Amygdala (tissue), 56 donors: Measurements from ENCODE around the gene PTGS1.

Source experiments
- DNase-seq, 56 donors: peaks; one replicate each; lab custom pipeline; 2025; lab: John Stamatoyannopoulos, UW

Gene PTGS1

DNA sequence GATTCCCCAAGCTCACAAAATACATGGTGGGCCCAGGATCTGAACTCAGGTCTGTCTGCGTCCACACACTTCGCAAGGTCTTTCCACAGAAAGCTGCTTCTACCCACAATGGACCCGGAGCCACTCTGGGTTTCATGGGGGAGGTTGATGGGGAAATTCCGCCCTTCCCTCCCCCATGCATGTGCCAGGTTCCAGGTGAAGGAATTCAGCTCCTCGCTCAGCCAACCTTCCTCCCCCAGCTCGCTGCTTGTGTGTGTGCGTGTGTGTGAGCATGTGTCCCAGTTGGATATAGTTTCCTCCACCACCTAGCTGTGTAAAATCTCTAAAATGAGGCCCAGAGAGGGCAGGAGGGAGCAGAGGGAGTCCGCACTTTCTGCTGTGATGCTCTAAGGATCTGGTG lies 1.0 kb downstream of the PTGS1 start:
- no peak for DNase-seq

DNA sequence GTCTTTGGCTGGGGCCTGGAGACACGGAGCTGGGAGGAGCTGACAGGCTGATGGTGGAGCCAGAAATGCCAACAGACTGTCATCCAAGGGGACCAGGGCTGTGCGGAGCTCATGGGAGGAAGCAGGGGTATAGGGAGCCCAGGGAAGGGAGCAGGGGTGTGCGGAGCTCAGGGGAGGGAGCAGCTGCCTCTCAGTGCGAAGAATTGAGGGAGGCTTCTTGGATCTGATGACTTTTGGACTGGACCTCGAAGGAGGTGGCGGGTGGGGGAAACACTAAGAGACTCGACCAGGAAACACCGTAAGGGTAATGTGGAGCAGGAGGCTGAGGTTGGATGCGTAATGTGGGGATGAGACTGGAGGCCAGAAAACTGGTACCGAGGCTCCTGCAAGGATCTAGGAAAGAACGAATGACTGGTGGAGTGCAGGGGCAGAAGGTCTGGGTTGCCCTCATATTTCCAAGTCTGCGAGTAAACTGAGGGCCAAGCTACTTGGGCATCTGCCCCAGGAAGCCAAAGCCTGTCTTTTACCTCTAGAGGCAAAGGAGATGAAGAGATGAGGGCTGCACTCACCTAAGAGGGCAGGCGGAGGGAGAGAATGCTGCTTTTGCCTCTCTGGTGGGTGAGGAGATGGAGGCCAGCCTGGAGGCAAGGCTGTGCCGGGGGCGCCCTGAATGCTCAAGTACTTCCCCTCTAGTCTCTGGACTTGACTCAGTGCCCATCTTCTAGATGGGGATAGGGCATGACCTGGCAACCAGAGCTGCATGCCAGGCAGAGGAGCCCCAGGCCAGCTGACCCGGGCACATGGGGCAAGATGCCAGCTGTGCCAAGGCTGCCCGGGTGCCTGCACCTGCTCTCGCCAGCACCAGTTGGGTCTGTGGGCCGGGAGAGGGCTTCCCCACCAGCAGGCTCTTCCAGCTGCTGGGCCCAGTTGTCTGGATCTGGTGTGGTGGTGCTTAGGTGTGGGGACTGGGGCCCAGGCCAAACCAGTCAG lies 2.3 kb downstream of the PTGS1 start:
- DNase-seq: no peak

DNA sequence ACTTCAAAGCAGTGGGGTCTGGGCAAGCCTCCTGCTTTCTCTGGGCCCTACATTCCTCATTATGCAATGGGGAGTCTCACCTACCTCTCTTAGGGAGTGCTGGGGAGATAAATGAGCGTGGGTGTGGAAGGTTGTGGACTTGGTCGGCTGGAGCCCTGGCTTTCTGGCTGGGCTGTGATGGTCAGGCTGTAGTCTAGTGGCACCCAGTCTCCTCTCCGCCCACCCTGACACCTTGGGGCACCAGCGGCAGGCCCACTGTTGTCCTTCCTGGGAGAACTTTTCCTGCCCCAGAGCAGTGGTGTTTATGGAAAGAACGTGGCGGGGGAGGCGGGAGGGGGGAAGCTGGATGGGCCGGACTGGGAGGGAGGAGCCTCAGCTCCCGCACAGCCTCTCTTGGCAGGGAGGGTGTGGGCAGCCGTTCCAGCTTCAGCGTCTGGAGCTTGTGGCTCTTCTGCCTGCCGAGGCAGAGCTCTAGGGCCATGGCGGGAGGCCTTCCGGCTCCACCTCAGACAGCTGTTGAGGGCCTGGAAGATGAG lies 4.1 kb downstream of the PTGS1 start:
- DNase-seq: peak in 8 of 56 donors; percentile 7 to 22 (median 16)

DNA sequence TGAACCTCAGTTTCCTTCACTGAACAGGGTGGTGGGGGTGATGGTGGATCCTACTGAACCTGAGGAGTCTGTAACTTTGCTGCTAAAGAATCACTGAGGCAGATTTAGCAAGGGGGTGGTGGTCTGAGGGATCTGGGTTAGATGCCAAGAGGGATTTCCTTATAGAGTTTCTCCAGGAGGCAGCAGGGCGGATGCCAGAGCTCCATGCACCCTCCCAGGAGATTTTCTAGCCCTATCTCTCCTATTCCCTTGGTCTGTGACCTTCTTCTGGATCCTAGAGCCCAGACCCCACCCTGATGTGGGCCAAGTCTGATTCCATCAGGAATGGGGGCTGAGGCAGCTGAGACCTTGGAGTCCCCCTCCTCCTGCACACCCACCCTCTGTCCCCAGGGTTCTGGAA lies 6.0 kb downstream of the PTGS1 start:
- DNase-seq: no peak

DNA sequence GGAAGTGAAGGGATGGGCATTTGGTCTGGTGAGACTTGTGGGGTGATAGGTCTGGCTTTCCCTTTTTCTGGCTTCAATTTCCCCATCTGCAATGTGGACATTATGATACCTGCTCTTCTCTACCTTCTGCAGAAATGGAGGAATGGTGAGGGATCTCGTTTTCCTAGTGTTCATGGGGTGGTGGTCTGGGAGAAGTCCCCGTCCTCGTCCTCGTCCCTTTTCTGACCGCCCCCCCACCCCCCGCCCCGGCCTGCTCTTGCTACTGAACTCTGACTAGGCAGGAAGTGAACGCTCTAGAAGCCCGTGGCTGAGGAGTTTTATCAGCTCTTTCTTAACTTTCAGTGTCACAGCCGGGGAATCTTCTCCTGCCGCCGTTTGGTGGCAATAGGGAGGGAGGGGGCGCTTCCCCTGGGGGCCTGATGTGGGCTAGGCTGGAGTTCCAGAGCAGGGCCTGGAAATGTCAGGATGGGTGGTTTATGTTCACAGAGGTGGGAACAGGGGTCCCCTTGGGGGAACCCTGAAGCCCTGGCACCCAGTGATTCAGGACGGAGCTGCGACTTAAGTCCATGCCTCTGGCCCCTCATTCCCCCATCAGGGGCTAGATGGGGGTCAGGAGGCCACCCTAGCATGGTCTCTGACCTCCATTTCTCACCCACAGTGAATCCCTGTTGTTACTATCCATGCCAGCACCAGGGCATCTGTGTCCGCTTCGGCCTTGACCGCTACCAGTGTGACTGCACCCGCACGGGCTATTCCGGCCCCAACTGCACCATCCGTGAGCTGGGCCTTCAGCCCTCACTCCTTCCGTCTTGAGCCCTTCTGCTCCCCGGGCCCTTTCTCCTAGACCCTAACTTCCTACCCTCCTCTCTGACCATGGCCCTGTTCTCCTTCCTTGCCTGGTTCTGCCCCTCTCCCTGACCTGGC lies 6.7 kb downstream of the PTGS1 start:
- no peak for DNase-seq

DNA sequence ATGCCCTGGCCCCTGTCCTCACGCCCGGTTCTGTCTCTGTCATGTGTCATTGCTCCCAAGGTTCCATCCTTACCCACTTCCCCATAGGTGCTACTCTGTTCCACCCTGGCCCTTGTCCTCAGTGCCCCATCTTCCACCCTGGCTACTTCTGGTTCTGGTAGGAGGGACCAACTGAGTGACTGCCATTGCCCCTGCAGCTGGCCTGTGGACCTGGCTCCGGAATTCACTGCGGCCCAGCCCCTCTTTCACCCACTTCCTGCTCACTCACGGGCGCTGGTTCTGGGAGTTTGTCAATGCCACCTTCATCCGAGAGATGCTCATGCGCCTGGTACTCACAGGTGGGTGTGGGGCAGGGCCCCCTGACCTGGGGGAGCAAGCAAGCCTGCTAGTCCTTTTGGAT lies 7.4 kb downstream of the PTGS1 start:
- DNase-seq: no peak

DNA sequence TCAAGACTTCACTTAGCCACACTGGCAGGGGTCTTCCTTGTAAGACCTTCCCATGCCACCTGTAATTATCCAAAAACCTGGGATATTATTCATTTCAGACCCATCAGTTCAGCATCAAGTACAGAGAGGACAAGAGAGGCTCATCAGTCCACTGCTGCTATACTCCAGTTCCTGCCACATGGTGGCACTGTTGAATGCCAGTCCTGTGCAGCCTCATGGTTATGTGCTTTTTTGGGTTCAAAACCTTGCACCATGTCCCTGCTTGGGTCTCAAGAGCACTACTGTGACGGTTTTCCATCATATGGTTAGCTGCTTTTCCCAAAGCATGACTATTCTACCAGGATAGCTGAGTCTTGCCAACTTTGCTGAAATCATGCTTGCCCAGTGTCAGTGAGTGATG lies 8.5 kb downstream of the PTGS1 start:
- no peak for DNase-seq

DNA sequence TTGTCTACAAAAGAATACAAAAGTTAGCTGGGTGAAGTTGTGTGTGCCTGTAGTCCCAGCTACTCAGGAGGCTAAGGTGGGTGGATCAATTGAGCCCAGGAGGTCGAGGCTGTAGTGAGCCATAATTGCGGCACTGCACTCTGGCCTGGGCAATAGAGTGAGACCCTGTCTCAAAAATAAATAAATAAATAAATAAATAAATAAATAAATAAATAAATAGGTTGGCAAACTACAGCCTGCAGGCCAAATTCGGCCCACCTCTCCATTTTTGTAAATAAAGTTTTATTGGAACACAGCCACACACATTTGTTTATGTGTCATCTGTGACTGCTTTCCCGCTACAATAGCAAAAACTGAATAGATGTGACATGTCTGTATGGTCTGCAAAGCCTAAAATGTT lies 9.5 kb downstream of the PTGS1 start:
- no peak for DNase-seq

DNA sequence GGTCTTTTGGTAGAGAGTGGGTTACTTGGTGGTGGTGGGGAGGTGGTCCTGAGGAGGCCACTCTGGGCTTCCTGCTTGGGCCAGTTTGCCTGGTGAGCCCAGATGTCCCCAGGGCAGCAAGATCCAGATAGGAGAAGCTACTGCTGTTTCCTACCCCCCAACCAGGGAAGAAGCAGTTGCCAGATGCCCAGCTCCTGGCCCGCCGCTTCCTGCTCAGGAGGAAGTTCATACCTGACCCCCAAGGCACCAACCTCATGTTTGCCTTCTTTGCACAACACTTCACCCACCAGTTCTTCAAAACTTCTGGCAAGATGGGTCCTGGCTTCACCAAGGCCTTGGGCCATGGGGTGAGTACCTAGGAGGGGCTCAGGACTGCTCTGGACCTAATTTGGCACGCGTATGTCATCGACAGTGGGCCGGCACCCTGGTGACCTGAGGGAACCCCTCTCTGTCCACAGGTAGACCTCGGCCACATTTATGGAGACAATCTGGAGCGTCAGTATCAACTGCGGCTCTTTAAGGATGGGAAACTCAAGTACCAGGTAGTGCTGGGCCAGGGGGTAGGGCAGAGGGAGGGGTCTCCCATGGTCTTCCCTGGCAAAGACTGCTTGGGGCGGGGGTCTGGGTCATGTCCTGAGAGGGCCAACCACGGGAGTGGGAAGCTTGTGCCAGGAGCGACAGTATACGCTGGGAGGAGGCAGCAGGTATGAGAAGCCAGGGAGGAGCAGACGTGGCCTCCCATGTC lies 10.6 kb downstream of the PTGS1 start:
- DNase-seq: no peak

DNA sequence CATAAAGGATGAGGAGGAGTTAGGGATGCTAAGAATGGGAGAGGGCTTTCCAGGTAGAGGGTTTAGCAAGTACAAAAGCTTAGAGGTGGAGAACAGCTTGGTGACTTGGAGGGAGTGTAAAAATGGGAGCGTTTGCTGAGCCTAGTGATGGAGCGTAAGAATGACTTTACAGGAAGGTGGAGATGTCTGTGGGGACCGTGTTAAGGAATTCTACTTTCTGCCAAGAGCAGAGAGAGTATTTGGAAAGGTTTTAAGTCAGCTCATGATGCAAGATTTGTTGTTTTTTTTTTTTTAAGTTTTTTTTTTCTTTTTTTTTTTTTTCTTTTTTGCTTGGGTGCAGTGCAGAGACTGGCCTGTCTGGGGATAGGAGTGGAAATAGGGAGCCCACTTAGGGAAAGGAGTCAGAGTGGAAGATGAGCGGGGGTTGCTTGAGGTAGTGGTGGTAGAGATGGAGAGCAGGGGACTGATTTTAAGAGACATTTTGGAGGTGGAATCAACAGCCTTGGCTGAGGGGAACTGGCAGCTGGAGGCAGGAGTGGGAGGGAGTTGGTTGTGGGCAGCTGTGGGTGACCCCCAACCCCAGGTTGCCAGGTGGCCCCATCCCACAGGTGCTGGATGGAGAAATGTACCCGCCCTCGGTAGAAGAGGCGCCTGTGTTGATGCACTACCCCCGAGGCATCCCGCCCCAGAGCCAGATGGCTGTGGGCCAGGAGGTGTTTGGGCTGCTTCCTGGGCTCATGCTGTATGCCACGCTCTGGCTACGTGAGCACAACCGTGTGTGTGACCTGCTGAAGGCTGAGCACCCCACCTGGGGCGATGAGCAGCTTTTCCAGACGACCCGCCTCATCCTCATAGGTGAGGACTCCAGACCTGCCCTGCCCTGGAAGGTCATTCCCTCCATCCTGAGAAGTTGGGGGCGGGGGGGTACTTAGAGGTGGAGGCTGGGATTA lies 12.4 kb downstream of the PTGS1 start:
- no peak for DNase-seq

DNA sequence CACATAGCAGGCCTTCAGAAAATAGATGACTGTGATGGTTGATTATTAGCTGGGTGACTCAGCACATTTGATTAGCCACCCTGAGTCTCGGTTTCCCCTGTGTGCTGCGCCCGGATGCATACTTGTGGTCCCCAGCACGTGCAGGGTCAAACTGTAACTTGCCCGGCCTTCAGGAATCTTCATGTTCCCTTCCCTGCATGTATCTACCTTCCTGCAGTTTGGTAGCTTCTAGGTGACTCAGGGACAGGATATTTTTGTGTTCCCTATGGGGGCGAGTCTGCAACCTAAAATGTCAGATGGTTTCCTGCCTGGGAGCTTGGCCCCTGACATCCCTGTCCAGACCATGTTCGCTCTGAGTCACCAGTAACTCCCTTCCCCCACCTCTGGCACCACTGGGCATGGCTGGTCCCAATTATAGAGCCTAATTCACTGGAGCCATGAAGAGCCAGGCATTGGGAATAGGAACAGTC lies 13.2 kb downstream of the PTGS1 start:
- no peak for DNase-seq

DNA sequence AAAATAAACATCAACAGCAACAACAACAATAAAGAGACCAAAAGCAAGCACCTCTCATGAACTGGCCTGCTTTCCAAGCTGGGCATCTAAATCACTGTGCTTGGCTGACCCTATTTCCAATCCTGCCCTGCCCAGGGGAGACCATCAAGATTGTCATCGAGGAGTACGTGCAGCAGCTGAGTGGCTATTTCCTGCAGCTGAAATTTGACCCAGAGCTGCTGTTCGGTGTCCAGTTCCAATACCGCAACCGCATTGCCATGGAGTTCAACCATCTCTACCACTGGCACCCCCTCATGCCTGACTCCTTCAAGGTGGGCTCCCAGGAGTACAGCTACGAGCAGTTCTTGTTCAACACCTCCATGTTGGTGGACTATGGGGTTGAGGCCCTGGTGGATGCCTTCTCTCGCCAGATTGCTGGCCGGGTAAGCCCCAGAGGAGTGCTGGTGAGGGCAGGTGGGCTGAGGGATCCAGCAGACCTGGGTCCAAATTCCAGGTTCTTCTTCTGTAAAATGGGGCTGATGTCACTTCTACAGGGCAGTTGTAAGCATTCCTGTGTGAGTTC lies 15.6 kb downstream of the PTGS1 start:
- DNase-seq: no peak

DNA sequence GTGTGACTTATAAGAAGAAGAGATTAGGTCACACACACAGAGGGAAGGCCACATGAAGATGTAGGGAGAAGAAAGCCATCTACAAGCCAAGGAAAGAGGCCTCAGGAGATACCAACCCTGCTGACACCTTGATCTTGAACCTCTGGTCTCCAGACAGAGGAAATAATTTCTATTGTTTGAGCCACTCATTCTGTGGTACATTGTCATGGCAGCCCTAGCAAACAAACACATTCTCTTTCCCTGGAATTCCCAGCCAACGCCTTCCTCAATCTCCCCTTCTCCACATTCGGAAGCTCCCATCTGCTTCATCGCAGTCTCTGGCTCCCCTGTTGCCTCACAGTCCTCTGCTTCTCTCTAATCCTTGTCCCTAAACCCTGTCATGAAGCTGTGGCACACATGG lies 16.7 kb downstream of the PTGS1 start:
- no peak for DNase-seq

DNA sequence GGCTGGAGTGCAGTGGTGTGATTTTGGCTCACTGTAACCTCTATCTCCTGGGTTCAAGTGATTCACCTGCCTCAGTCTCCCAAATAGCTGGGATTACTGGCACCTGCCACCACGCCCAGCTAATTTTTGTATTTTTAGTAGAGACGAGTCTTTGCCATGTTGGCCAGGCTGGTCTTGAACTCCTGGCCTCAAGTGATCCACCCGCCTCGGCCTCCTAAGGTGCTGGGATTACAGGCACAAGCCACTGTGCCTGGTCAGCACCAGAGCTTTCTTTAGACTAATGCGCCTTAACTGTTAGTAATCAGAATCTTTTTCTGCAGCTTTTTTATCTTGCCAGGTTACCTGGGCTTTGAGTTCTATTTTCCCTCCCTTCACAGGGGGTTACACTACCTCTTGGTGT lies 18.4 kb downstream of the PTGS1 start:
- no peak for DNase-seq

DNA sequence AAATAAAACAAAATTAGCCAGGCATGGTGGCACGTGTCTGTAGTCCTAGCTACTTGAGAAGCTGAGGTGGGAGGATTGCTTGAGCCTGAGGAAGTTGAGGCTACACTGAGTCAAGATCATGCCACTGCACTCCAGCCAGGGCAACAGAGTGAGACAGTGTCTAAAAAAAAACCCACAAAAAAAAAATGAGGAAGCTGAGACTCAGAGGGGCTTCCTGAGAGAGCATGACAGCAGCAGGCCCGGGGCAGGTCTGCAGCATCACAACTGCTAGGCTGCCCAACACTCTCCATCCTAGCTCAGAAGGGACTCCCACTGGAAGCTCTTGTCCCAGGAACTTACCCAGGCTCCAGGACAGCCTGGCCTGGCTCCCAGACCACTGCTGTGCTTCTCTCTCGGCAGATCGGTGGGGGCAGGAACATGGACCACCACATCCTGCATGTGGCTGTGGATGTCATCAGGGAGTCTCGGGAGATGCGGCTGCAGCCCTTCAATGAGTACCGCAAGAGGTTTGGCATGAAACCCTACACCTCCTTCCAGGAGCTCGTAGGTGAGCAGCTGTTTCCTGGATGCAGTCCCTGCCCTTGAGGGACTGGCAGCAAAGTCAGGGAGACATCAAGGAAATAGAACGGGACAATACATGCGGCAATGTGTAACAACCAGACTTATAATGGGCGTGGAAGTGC lies 19.1 kb downstream of the PTGS1 start:
- no peak for DNase-seq

DNA sequence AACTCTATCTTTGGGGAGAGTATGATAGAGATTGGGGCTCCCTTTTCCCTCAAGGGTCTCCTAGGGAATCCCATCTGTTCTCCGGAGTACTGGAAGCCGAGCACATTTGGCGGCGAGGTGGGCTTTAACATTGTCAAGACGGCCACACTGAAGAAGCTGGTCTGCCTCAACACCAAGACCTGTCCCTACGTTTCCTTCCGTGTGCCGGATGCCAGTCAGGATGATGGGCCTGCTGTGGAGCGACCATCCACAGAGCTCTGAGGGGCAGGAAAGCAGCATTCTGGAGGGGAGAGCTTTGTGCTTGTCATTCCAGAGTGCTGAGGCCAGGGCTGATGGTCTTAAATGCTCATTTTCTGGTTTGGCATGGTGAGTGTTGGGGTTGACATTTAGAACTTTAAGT lies 21.5 kb downstream of the PTGS1 start:
- no peak for DNase-seq

DNA sequence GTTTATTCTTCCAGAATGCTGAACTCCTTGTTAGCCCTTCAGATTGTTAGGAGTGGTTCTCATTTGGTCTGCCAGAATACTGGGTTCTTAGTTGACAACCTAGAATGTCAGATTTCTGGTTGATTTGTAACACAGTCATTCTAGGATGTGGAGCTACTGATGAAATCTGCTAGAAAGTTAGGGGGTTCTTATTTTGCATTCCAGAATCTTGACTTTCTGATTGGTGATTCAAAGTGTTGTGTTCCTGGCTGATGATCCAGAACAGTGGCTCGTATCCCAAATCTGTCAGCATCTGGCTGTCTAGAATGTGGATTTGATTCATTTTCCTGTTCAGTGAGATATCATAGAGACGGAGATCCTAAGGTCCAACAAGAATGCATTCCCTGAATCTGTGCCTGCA lies 21.9 kb downstream of the PTGS1 start:
- DNase-seq: no peak

DNA sequence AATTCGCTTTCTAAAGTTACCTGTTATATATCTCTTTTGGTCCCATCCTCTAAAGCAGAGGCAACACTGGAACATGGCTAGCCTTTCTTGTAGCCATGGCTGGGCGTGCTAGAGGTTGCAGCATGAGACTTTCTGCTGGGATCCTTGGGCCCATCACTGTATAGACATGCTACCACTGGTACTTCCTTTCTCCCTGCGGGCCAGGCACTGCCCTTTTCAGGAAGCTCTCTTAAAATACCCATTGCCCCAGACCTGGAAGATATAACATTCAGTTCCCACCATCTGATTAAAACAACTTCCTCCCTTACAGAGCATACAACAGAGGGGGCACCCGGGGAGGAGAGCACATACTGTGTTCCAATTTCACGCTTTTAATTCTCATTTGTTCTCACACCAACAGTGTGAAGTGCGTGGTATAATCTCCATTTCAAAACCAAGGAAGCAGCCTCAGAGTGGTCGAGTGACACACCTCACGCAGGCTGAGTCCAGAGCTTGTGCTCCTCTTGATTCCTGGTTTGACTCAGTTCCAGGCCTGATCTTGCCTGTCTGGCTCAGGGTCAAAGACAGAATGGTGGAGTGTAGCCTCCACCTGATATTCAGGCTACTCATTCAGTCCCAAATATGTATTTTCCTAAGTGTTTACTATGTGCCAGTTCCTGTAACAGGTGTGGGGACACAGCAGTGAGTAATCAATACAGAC lies 22.6 kb downstream of the PTGS1 start:
- no peak for DNase-seq
